ENCODE measurements around the gene IL17C. TPM values are rescaled to one million over a fixed set of nuclear protein-coding genes. Genes with fewer than 3 reads are reported as not detected.

The IL17C gene
- total and polyA plus RNA-seq, 9 of the 15 experiments (the other 6 are each of a cell fraction or from before 2014, with no cell fraction given): not detected

DNA sequence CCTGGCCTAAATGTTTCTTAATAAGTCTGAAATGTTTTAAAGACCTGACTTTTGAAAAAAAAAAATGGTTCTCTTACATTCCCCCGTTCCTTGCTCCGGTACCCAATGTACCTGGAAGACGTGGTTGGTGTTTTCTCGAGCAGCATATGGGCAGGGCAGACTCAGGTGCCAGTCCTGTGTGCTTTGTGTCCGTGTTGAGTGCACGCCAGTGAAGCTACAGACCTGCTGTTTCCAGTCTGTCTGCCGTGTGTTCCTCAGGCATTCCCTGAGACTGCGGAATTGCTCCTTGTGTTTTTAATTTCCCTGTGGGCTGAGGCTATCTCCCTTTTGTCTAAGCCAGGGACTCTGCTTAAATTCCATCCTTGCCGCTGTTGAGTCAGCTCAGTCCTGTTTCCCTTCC lies 11.7 kb upstream of the IL17C start:
- Histone ChIP-seq H3K4me1 (replicated peaks in 1 of 2; ENCODE audit: control insufficient read depth in 2 of 2, insufficient read depth in 2 of 2, low read length in 2 of 2) (peaks cover 10 to 44% of the 10 kb centered on the region in 2 experiments; a peak in 4 of 5 replicates), H4K20me1 (replicated peaks; ENCODE audit: control insufficient read depth, insufficient read depth, low read length) (0 out of 2 replicates have a peak, but pooled peaks cover 6% of the 10 kb centered on the region), H3K9me3 (replicated peaks; ENCODE audit: control insufficient read depth, insufficient read depth, low read depth, low read length) (no peaks in the 10 kb centered on the region), H3K79me2 (ENCODE audit: control insufficient read depth, insufficient read depth, low read length) (no peaks in the 10 kb centered on the region), H2AFZ (ENCODE audit: low read depth, low read length) (no peak overlapping the region), H3K4me2 (ENCODE audit: insufficient read depth, low read length) (no peak overlapping the region), H3K4me3 (no peak overlapping the region), H3K27ac (ENCODE audit: extremely low read depth, low read depth, low read length) (no peak overlapping the region), H3K36me3 (ENCODE audit: control insufficient read depth, insufficient read depth, low read length) (peaks cover 97% of the 10 kb centered on the region), H3K9ac (ENCODE audit: insufficient read depth in 1 of 2, low read depth in 2 of 2, low read length in 2 of 2) (0 out of 4 replicates have a peak overlapping the region, but pooled peaks of 1 of the 2 experiments have one; percentile 56), H3K27me3 (ENCODE audit: control insufficient read depth in 2 of 2, insufficient read depth in 2 of 2, low read length in 2 of 2) (no peaks in the 10 kb centered on the region), H3K9me1 (ENCODE audit: control insufficient read depth, insufficient read depth, low read length) (no peaks in the 10 kb centered on the region)
- in situ Hi-C loops (cut with MboI): no loop called here
- FAIRE-seq: no peak
- TF ChIP-seq SNIP1 (IDR thresholded peaks at IDR 0.05; ENCODE audit: low read depth) (no peak), SMAD4 (CRISPR knock-in tag; conservative IDR thresholded peaks at IDR 0.05) (no peak), L3MBTL2 (IDR thresholded peaks at IDR 0.05) (no peak), BCL6 (CRISPR knock-in tag; IDR thresholded peaks at IDR 0.05) (no peak), ZNF77 (CRISPR knock-in tag; IDR thresholded peaks at IDR 0.05) (no peak), ARID1B (IDR thresholded peaks at IDR 0.05) (no peak), PHF21A (IDR thresholded peaks at IDR 0.05; ENCODE audit: borderline replicate concordance, low read depth) (no peak), SP1 (CRISPR knock-in tag; IDR thresholded peaks at IDR 0.05) (no peak), SMARCE1 (IDR thresholded peaks at IDR 0.05) (no peak), ARHGAP35 (IDR thresholded peaks at IDR 0.05; ENCODE audit: partially characterized antibody) (no peak), RBM25 (IDR thresholded peaks at IDR 0.05; ENCODE audit: low read depth, low read length, severe bottlenecking) (no peak)
- TF ChIP-seq, protein P1, sequence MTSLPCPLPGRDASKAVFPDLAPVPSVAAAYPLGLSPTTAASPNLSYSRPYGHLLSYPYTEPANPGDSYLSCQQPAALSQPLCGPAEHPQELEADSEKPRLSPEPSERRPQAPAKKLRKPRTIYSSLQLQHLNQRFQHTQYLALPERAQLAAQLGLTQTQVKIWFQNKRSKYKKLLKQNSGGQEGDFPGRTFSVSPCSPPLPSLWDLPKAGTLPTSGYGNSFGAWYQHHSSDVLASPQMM (CRISPR knock-in tag; IDR thresholded peaks at IDR 0.05): no peak
- TF ChIP-seq, protein P2, sequence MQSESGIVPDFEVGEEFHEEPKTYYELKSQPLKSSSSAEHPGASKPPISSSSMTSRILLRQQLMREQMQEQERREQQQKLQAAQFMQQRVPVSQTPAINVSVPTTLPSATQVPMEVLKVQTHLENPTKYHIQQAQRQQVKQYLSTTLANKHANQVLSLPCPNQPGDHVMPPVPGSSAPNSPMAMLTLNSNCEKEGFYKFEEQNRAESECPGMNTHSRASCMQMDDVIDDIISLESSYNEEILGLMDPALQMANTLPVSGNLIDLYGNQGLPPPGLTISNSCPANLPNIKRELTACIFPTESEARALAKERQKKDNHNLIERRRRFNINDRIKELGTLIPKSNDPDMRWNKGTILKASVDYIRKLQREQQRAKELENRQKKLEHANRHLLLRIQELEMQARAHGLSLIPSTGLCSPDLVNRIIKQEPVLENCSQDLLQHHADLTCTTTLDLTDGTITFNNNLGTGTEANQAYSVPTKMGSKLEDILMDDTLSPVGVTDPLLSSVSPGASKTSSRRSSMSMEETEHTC (IDR thresholded peaks at IDR 0.05): no peak
- CTCF ChIA-PET (ENCODE audit: low intra/inter-chr PET ratio): no interaction called here
- POLR2A ChIA-PET: interaction anchor here (1.3 to 1.4 kb wide), 2 partner anchors 10 to 11 kb away, joined by 4 to 7 read pairs; no protein-coding TSS in a partner anchor
- no peak for ATAC-seq
- TSS peak; percentile 19 for BruUV-seq (replicated peaks)
- DNase-seq (ENCODE audit: extremely low read depth in 1 of 4, low spot score in 3 of 4): no peak
- intact Hi-C loops (cut with micrococcal nuclease): loop anchor here (5.0 kb wide), 1 partner anchor 61 kb away; the partner anchor contains the start of gene SNAI3
- WGBS (ENCODE audit: insufficient coverage, low coverage, missing lambda C conversion rate): 94% methylated on average over 9 of the region's 9 CpGs

All from K562 (cell line).